IPS-NIHi11 (cell line): ENCODE data around the gene TRPM5.
A peak's percentile ranks its signal among the peaks of the same experiment; 100 is the strongest.

Experiments used
- DNase-seq: peaks from one replicate; pipeline ENCODE4 v3.0.0; 2012; ENCODE audit warnings: mixed read lengths, low spot score

Gene TRPM5

GRCh38 chr11:2420502-2421225 is 23.6 kb downstream of the TRPM5 start:
- peak; percentile 98 for DNase-seq

DNA sequence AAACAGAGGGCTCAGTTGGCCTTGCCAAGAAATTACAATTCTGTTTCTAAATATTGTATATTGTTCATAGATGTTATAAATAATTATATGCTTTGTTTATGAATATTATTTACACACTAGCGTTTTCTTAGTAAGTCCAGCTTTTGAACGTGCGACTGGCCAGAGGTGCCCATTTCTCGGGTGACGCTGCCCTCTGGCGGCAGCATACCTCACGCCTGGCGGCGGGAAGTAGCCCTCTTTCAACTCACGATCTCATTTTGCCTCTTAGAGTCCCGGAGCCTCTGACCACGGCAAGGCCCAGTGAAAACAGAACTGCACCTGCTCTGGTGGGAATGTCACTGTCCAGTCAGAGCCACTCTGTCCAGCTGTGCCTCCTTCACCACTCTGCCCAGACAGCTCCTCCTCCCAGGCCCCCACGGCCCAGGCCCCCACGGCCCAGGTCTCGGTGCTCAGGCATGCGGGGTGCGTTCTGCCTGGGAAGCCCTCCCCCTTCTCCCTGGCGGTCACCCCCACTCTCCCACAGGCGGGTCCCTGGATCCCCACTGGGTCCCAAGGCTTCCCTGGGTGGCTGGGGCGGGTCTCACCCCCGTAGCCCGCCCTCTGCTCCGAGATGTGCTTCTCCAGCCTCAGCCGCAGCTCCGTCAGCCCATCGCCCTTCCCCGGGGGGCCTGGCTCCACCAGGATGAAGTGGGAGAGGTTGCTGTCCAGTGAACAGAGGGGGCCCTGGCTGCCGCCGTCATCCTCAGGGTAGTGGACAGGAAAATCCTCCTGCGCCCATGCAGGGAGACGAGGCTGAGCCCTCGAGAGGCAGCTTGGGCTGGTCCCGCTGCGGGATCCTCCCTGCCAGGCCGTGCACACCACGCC is 24.4 kb downstream of the TRPM5 start:
- DNase-seq: peak; percentile 87

DNA sequence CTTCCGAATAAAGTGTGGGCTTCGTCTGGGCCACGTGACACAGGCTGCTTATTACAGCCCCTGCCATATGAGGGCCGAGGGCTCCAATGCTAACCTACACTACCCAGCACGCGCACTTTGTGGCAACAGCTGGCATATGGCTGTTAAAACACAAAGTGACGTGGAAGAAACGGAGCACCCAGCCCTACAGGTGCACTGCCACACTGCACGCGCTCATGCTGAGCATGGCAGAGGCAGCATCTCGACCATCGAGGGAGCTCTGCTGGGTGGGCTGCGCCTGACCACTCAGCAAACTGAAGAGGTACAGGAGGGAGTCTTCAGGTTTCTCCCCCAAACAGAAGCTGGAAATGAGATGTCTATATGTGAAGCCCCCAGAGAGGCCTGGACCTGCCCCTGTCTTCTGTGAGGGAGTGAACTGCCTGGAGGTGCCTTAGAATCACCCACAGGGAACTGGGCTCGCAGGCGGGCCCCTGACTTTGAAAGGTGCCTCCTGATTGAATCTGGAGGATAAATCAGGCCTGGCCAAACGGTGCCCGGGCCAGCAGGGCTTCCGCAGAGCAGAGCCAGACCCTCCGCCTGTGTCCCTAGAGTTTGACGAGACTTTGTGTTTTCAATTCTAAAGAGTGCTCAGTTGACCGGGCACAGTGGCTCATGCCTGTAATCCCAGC is 25.5 kb downstream of the TRPM5 start:
- DNase-seq: no peak

DNA sequence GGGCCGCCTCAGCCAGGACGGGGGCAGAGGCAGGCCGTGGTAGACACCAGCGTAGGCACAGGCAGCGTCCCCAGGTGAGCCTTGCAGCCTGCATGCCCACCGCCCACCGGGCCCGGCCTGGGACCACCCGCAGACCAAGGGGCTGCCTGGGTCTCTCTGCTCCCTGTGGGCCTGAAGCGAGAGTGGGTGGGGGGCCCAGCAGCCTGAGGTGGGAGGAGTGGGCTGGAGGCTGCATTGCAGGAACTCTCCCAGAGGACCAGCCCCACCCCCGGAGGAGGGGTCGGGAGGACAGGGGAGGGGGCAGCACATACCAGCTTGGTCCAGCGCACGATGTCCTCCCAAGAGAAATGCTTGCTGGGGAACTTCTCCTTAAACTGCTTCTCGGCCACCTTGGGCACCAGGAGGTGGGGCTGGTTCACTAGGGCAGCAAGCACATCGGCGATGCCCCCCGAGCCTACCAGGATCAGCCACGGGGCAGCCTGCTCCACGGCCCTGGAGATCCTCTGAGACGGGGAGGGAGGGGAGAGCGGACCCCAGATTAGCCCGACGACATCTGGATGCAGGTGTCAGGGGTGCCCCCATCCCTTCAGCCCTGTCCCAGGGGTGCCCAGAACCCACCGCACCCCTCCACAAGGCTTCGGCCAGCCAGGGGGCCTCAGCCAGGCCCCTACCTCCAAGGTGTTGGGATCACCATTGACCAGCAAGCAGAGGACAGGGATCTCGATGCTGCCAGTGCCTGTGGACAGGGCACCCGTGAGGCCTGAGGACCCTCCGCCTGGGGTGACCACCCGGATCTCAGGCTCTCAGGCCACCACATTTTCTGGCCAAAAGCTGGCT is 26.2 kb downstream of the TRPM5 start:
- no peak for DNase-seq

- no peak for DNase-seq
Measured at GRCh38 chr11:2416765-2417164, 27.5 kb downstream of the TRPM5 start.

DNA sequence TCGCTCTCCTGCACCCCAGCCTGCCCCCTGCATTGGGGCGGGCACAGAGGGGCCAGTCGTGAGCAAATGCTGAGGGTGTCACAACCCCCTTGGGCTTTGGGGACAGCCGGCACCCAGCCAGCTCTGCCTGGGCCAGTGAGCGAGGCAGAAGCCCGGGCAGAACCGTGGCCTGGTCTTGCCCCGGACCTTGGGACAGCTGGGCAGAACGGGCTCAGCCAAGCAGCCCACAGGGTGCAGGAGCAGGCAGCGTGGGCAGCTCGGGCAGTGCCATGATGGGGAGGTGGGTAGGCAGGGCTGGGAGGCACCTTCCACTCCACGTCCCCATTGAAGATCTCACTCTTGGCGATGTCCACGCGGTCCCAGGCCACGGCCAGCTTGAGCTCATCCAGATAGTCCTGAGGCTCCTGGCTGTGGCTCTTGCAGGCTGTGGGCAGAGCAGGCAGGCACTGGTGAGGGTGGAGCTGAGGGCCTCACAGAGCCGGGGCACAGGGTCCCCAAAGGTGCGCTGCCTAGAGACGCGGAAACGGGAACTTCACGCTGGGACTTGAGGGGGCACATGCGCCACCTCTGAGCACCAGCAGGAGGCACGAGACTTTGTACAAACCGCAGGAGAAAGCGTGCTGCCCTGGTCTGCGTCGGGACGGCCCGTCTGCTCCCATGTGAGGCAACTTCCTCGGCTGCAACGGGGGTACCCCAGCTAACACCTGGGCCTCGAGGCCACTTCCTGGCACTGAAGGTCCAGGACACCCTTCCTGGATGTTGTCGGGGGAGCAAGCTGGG is 28.5 kb downstream of the TRPM5 start:
- DNase-seq: no peak

GRCh38 chr11:2415171-2415570 is 29.1 kb downstream of the TRPM5 start:
- DNase-seq: no peak

DNA sequence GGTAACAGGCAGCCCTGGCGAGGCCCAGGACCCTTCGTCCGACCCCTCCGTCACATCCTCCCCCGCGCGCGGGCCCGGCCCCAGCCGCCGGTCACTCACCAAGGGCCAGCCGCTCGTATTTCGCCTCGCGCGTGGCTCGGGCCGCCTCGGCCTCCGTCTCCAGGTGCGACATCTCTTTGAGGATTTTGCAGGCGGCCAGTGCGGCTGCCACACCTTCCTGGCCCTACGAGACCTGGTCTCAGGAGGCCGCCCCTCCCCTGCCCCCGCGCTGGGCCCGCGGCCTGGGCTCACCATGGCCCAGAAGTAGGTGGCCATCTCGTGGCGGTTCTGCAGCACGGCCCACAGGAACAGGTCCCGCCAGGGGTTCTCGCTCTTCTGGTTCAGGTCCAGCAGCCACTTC is 29.7 kb downstream of the TRPM5 start:
- no peak for DNase-seq

- DNase-seq: no peak
Measured at GRCh38 chr11:2413742-2414579, 30.4 kb downstream of the TRPM5 start.

DNA sequence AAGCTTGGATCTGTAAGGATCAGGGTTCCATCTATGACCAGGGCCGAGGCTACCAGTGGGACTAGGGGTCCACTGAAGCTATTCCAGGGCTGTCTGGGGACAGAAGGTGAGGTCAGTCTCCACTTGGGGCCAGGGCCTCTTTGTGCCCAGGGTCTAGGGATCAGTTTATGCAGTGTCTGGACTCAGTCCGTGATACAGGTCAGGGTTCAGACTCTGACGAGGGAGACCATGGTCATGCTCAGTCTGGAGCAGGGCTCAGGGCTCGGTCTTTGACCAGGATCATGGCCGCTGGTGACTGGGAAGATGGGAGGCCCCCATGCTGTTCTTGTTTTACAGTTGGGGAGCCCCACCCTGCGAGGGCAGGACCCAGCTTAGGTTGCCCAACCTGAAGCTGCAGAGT is 32.0 kb downstream of the TRPM5 start:
- no peak for DNase-seq

DNA sequence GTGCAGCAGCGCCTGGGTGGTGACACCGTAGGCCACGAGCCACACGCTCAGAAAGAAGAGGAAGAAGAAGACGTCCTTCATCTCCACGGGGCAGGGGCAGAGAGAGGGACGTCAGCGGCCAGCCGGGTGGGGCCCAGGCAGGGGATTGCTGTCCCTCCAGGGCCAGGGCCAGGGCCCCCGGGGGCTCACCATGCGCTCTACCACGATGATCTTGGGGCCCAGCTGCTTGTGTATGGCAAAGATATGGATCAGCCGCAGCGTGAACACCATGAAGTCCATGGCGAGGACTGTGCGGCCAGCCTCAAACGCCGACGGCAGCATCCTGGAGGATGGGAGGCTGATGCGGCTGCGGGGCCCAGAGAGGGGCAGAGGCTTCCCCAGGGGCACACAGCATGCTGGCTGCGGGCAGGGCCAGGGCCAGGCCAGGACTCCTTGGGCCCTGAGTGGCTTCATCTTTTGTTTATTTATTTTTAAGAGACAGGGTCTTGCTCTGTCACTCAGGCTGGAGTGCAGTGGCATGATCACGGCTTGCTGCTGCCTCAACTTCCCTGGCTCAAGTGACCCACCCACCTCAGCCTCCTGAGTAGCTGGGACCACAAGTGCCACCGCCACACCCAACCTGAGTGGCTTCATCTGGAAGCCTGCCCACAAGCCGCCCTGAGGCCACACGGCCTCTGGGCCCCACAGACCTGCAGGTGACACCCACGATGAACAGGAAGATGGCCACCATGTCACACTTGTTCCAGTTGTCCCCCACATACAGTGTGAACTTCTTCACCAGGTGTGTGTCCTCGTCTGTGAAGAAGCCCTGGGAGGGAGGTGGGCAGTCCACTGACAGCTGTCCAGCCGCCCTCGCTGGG is 32.6 kb downstream of the TRPM5 start:
- DNase-seq: no peak

DNA sequence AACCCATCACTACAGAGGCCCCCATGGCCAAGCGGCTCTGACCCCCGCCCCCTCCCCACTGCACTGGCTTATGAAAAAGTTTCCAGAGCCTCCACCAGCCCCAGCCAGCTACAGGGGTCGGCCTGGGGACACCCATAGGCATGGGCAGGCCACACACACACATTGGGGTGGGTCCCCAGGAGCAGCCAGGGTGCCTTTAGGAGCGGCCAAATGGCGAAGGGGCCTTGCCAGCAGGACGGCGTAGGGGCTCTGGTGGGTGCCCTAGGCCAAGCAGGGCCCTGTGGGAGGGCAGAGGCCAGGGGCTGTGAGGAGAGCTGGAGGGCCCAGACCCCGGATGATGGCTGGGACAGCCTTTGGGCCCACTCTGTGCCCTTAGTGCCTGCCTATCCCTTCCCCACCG is 33.7 kb downstream of the TRPM5 start:
- no peak for DNase-seq

DNA sequence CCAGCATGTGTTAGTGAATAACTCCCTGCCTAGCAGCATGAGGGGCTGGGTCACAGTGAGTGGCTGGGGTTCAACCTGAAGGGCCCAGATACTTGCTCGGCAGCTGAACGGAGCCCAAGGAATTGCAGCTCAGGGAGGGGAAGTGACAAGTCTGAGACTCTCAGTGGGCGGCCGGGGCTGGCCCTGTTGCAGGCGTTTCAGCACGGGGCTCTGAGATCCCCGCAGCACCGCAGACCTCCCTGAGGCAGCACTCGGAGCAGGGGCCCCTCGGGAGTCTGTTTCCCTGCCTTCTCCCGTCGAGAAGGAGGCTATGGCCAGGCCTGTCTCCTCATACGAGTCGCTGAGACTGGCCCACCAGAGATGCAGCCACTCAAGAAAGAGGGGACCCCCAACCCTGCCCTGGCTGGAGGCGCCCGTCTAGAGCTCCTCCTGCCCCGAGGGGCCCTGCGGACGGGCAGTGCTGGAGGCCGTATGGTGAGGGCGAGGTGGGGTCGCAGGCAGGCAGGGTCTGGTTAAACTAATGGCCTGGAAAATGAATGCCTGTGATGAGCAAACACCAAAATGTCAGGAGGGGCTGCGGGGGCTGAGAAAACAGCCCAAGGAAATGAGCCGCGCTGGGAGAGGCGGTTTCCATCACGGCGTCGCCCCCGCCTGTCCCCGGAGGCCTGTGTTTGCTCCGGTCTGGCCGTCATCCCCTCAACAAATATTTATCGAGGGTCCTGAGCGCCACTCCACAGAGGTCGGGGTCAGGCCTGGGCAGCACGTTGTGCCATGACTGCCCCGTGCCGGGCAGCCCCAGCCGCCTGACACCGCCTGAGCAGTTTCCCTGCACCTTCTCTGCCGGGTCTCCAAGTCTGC is 34.5 kb downstream of the TRPM5 start:
- no peak for DNase-seq

GRCh38 chr11:2409126-2409525 is 35.2 kb downstream of the TRPM5 start:
- DNase-seq: no peak

- no peak for DNase-seq
Measured at GRCh38 chr11:2408671-2409070, 35.6 kb downstream of the TRPM5 start.

DNA sequence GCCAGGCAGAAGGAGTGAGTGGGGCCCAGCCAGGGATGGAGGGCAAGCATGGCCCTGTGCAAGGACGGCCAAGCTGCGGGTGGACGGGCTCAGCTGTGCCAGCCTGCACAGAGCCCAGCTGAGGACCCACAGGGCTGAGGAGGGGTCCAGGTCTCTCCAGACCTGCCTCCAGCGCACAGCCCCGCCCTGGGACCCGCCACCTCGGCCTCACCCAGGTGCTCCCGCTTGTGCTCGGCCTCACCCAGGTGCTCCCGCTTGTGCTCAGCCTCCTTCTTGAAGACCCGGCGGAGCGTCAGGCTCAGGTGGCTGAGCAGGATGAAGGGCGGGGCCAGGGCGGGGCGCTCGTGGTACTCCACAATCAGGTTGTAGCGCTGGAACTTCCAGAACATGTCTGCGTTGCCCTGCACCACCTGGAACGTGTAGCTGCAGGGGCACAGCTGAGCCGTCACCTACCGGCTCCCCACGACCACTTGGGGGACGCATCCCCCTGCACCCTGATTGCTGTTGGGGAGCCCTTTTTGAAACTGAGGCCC is 37.4 kb downstream of the TRPM5 start:
- DNase-seq: no peak

- no peak for DNase-seq
Measured at GRCh38 chr11:2406451-2406850, 37.9 kb downstream of the TRPM5 start.

DNA sequence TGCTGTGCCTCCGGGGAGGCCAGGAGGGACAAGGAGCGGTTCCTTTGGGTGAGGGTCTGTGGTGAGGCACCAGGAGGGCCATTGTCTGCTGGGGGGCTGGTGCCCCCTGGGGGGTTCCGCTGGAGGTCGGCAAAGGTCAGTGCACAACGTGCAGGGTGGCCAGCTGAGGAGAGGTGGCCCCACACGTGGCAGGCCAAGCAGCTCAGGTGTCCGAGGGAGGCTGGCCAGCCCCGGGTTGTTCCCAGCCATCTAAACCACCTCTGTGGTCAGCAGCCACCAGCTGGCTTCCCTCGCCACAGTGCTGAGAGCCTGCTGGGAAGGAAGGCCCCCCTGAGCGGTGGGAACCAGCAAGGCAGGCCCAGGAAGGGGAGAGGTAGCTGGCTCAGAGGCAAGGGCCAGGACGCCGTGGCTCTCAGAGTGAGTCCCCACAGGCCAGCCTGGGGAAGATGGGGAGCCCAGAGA is 39.5 kb downstream of the TRPM5 start:
- DNase-seq: no peak
